ENCODE data around the gene KRTAP10-2.
"Not testable (repeated sequence)": the region's sequence is repeated elsewhere in the genome, so short reads cannot be mapped to it uniquely, and the experiment has no call there.

Gene KRTAP10-2

GRCh38 chr21:44551340-44551961 is at the start of gene KRTAP10-2:
Gene KRTAP10-2 (minus strand): TSS chr21:44551505. CDS start chr21:44551458, 47 bp downstream.
- no peak for DNase-seq

GRCh38 chr21:44601091-44601490 is 49.8 kb upstream of the KRTAP10-2 start:
- not testable (repeated sequence) for DNase-seq

GRCh38 chr21:44600118-44600978 is 49.0 kb upstream of the KRTAP10-2 start, which contains the start of gene KRTAP10-7:
Gene KRTAP10-7 (plus strand): TSS chr21:44600597. CDS start chr21:44600622, 25 bp downstream.
- DNase-seq, result not testable (repeated sequence)

- DNase-seq, result no peak
Observed at GRCh38 chr21:44599264-44600029, 48.1 kb upstream of the KRTAP10-2 start.

- DNase-seq, result no peak
Observed at GRCh38 chr21:44598061-44598460, 46.8 kb upstream of the KRTAP10-2 start.

GRCh38 chr21:44596068-44596725 is 44.9 kb upstream of the KRTAP10-2 start:
- no peak for DNase-seq

GRCh38 chr21:44595524-44595923 is 44.2 kb upstream of the KRTAP10-2 start:
- no peak for DNase-seq

GRCh38 chr21:44594406-44594916 is 43.2 kb upstream of the KRTAP10-2 start:
- DNase-seq, result no peak

GRCh38 chr21:44593598-44594405 is 42.5 kb upstream of the KRTAP10-2 start:
- DNase-seq, result peak; percentile 38

- DNase-seq, result no peak
Observed at GRCh38 chr21:44592446-44593311, 41.4 kb upstream of the KRTAP10-2 start, which contains the start of gene KRTAP10-6. Gene KRTAP10-6 (minus strand): TSS chr21:44592505. CDS start chr21:44592484, 21 bp downstream.

GRCh38 chr21:44591801-44592130 is 40.5 kb upstream of the KRTAP10-2 start:
- DNase-seq, result not testable (repeated sequence)

GRCh38 chr21:44590897-44591800 is 39.8 kb upstream of the KRTAP10-2 start:
- DNase-seq, result not testable (repeated sequence)

- no peak for DNase-seq
Observed at GRCh38 chr21:44590311-44590721, 39.0 kb upstream of the KRTAP10-2 start.

GRCh38 chr21:44589586-44590305 is 38.4 kb upstream of the KRTAP10-2 start:
- DNase-seq, result no peak

GRCh38 chr21:44589094-44589493 is 37.8 kb upstream of the KRTAP10-2 start:
- DNase-seq, result no peak

- DNase-seq, result no peak
Observed at GRCh38 chr21:44585892-44586291, 34.6 kb upstream of the KRTAP10-2 start.

GRCh38 chr21:44583800-44584147 is 32.5 kb upstream of the KRTAP10-2 start:
- no peak for DNase-seq

- DNase-seq, result no peak
Observed at GRCh38 chr21:44583089-44583799, 31.9 kb upstream of the KRTAP10-2 start.

All from DMS79 (cell line).